Measurements from ENCODE around the gene PSIP1. TPM values are rescaled to one million over a fixed set of nuclear protein-coding genes. Genes with fewer than 3 reads are reported as not detected.
A peak's percentile ranks its signal among the peaks of the same experiment; 100 is the strongest.
"Not testable (repeated sequence)": the region's sequence is repeated elsewhere in the genome, so short reads cannot be mapped to it uniquely, and the experiment has no call there.

PSIP1 gene
- total and polyA plus RNA-seq, 2 experiments from 2014 or later, result 77.6 to 101 TPM

GRCh38 chr9:15430920-15431844 is 79.6 kb downstream of the PSIP1 start:
- Histone ChIP-seq H3K27ac (no peak overlapping the region), H3K9me3 (ENCODE audit: low read depth) (no peaks in the 10 kb centered on the region), H3K4me3 (no peak overlapping the region), H3K4me1 (ENCODE audit: low read depth) (no peaks in the 10 kb centered on the region), H3K36me3 (peaks cover 15% of the 10 kb centered on the region), H3K27me3 (no peaks in the 10 kb centered on the region)
- TF ChIP-seq, protein P1, sequence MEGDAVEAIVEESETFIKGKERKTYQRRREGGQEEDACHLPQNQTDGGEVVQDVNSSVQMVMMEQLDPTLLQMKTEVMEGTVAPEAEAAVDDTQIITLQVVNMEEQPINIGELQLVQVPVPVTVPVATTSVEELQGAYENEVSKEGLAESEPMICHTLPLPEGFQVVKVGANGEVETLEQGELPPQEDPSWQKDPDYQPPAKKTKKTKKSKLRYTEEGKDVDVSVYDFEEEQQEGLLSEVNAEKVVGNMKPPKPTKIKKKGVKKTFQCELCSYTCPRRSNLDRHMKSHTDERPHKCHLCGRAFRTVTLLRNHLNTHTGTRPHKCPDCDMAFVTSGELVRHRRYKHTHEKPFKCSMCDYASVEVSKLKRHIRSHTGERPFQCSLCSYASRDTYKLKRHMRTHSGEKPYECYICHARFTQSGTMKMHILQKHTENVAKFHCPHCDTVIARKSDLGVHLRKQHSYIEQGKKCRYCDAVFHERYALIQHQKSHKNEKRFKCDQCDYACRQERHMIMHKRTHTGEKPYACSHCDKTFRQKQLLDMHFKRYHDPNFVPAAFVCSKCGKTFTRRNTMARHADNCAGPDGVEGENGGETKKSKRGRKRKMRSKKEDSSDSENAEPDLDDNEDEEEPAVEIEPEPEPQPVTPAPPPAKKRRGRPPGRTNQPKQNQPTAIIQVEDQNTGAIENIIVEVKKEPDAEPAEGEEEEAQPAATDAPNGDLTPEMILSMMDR (IDR thresholded peaks at IDR 0.05; ENCODE audit: low read depth, low read length), result no peak
- DNase-seq (ENCODE audit: low read depth in 1 of 2, low spot score in 1 of 2), result no peak

DNA sequence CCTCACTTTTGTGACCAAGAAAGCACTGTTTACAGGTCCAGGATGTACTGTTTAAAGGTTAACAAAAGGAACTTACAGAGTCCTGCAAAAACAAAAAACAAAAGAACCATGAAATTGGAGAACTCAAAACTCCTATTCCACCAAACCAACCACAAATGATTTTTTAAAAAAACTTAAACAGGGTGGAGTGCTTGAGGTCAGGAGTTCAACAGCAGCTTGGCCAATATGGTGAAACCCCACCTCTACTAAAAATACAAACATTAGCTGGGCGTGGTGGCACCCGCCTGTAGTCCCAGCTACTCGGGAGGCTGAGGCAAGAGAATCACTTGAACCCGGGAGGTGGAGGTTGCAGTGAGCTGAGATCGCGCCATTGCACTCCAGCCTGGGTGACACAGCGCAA is 83.1 kb downstream of the PSIP1 start:
- H3K36me3 ChIP-seq; H3K9me3 ChIP-seq (ENCODE audit: low read depth); DNase-seq (ENCODE audit: low read depth in 1 of 2, low spot score in 1 of 2); H3K27me3 ChIP-seq; H3K4me3 ChIP-seq; H3K27ac ChIP-seq: not testable (repeated sequence)
- peaks cover 11% of the 10 kb centered on the region for H3K4me1 ChIP-seq (ENCODE audit: low read depth)

GRCh38 chr9:15426019-15426418 is 84.8 kb downstream of the PSIP1 start:
- Histone ChIP-seq H3K4me1 (ENCODE audit: low read depth) (peaks cover 11% of the 10 kb centered on the region), H3K27ac (no peak overlapping the region), H3K27me3 (no peaks in the 10 kb centered on the region), H3K9me3 (ENCODE audit: low read depth) (no peaks in the 10 kb centered on the region), H3K4me3 (no peak overlapping the region), H3K36me3 (peaks cover 3% of the 10 kb centered on the region)
- TF ChIP-seq, protein P1 (IDR thresholded peaks at IDR 0.05; ENCODE audit: low read depth, low read length), result no peak
- DNase-seq (ENCODE audit: low read depth in 1 of 2, low spot score in 1 of 2), result no peak

DNA sequence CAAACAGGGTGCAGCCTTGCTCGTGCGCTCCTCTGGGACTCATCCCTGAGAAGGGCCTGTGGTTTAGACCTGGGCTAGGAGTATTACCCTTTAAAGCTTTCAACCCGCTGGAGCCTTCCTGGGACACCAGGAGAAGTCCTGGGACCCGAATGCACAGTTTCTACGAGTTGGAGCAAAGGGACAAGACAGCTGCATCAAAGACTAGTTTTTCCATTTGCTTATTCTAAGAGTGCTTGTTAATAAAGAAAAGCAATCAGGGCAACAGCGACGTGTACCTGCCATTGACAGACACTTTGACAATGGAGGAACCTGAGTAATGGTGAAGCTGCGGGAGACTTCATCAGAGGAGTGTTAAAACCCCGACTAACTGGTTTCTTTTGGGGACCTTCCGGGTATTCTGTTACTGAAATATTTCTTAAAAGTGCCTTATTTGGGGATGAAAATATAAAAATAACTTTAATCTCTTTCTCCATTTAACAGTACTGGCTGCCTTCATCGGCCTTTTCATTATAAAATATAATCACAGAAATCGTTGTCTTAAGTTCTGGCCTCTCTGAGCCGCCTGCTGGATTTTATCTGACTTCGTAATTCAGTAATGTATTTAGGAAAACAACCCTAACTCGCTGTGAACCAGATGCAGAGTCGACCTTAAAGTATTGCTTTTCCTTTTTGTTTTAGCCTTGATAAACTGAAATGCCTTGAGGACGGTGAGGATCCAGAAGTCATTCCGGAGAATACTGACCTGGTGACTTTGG is 87.4 kb downstream of the PSIP1 start:
- DNase-seq (ENCODE audit: low read depth in 1 of 2, low spot score in 1 of 2), result peak in 1 of 2 donors; percentile 42
- TF ChIP-seq, protein P1 (IDR thresholded peaks at IDR 0.05; ENCODE audit: low read depth, low read length), result peak; percentile 31
- H3K4me3 ChIP-seq, result peak overlapping the region; percentile 88

DNA sequence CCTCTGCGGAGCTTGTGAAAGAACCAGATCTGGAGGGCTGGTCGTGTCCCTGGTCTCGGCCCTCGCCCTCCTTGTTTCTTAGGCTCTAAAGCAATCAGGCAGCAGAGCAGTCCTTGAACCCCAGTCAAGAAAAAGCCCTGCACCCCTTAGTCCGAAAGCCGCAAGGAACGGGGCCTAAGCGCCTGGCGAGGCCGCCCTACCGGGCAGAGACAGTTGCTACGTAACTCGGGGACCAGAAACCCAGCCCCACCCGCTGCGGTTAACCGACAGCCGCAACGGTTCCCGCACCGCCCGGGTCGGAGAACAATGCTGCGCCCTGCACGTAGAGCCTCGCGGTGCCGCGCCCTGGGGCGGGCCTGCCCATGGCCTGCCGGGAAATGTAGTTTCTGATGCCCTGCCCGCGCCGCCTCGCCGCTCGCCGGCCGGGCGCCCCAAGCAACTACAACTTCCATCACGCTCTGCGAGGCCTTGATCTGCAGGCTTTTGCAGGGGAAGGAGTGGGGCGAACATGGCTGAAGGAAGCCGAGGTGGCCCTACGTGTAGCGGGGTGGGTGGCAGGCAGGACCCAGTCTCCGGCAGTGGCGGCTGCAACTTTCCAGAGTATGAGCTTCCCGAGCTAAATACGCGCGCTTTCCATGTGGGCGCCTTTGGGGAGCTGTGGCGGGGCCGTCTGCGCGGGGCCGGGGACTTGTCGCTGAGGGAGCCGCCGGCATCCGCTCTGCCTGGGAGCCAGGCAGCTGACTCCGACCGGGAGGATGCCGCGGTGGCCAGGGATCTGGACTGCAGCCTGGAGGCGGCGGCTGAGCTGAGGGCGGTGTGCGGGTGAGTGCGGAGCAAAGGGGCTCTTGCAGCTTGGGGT is 88.2 kb downstream of the PSIP1 start, which contains the start of gene SNAPC3:
TSS of gene SNAPC3 (plus strand) at position 505 of the 859 bp plus-strand sequence. CDS start at position 509, 4 bp downstream.
- Histone ChIP-seq H3K36me3 (peaks cover 3% of the 10 kb centered on the region), H3K27ac (peak within 1 kb of the TSS; percentile 92), H3K4me1 (ENCODE audit: low read depth) (peaks cover 11% of the 10 kb centered on the region), H3K4me3 (peak within 1 kb of the TSS; percentile 88), H3K27me3 (no peaks in the 10 kb centered on the region), H3K9me3 (ENCODE audit: low read depth) (no peaks in the 10 kb centered on the region)
- DNase-seq (ENCODE audit: low read depth in 1 of 2, low spot score in 1 of 2), result peak; percentile 95 to 97
- TF ChIP-seq, protein P1 (IDR thresholded peaks at IDR 0.05; ENCODE audit: low read depth, low read length), result no peak

More for the DNA sequence above, 87.4 kb downstream of the PSIP1 start:
- H3K4me1 ChIP-seq (ENCODE audit: low read depth), result peaks cover 11% of the 10 kb centered on the region
- peaks cover 3% of the 10 kb centered on the region for H3K36me3 ChIP-seq
- peak overlapping the region; percentile 92 for H3K27ac ChIP-seq
- no peaks in the 10 kb centered on the region for H3K9me3 ChIP-seq (ENCODE audit: low read depth)
- no peaks in the 10 kb centered on the region for H3K27me3 ChIP-seq

All from cardiac muscle cell (in vitro differentiated cells and primary cell).